GM04503 (cell line): ENCODE measurements around the gene LYRM4.

Experiments
- DNase-seq: peaks from one replicate; pipeline ENCODE4 v3.0.0-alpha.2; 2012; ENCODE audit warnings: low read depth

LYRM4 gene

DNA sequence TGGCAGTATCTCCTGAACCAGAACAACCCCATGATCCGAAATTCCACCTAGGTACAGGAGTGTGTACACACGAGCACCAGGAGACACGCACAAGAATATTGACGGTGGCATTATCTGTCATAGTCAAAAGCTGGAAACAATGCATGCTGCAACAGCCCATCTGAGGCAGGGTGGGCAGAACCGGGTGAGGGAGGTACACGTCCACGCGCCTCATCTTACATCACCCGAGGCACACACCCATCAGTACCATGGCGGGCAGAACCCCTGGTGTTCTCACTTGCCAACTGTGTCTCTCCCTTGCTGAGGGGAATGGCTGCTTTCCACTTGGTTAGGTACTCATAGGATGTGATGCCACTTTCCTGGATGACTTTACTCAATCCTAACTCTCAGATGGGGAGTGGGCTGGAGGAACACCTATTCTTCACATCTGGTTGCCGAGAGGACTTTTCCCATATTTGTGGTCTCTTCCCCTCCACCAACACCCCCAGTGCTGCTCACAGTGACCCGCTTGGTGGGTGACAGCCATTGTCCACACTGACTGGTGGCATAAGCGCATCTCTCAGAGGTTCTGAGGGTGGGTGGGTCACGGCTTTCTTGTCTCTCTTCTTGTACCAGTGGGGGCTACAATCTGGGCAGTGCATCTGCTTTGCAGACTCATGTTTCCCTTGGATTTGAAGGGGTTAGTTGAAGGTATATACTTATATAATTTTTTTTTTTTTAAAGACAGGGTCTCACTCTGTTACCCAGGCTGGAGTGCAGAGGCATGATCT is 162.1 kb downstream of the LYRM4 start:
- DNase-seq: no peak

DNA sequence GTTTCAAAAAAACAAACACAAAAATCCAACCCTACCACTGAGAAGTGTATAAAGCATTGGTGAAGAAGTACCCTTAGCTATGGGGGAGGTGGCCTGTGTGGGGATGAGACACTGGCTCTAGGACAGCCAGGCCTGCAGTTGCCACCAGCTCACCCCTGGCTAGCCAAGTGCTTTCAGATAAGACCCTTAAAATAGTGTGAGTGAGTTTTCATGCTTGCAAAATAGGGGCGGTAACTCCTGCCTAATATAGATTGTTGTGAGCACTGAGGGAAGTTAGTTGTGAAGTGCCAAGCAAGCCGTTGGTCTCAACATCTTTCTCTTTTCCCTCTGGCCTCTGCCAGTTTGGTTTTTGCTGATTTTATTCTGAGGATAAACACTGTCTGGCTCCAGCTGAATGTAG is 164.3 kb downstream of the LYRM4 start:
- no peak for DNase-seq

DNA sequence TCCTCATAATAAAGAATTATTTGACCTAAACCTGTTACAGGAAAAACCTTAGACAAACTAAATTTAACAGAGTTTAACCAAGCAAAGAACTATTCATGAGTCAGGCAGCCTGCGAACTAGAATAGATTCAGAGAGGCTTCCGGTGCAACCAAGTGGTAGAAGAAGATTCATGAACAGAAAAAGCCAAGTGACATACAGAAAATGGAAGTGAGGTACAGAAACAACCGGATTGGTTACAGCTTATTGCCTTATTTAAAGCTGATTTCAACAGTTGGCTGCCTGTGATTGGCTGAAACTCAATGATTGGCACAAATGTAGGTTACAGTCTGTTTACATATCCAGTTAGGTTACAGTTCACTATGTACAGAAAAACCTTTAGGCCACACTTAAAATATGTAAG is 165.5 kb downstream of the LYRM4 start:
- no peak for DNase-seq

DNA sequence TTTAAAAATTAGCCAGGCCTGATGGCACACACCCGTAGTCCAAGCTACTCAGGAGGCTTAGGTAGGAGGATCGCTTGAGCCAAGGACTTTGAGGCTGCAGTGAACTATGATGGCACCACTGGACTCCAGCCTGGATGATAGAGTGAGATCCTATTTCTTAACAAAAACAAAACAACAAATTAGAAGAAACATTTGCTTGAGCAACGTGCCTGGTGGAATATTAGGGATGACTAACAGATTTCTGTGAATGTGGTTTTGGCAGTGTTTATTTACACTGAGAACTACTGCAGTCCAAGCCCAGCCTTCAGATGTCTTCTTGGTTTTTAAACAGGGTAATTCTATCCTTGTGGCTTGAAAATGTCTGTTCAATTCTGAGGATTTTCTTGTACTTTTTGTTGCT is 166.4 kb downstream of the LYRM4 start:
- DNase-seq: peak; percentile 88

DNA sequence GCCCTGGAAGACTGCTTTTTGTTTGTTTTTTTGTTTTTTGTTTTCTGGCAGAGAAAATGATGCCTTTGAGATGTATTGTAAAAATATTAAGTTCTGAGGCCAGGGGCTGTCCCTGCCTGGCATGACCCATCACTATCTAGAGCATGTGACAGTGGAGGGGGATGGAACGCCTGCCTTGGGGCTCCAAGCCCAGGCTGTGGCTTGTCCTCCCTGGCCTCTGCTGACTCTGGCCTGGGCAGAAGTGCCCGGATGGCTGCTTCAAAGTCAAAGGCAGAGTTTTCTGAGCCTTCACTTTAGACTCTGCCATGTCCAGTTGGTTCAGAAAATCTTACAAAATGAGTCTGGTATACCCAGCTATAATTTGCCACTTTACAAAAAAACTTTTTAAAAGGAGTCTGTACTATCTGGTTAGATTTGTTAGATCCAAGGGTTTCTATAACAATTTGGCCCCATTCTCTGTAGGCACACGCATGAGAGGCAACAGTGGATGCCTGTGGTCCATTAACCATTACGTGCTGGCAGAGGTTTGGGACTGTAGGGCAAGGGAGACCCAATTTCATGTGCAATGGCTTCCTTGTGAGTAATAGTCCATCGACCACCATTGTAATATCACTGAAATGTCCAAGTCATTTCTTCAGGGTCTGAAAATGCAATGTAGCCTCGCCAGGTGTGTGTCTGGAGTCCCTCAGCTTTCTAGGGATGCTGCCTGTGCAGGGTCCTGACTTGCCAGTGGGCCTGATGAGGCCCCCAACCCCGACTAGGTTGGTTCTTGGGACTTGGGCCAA is 167.3 kb downstream of the LYRM4 start:
- no peak for DNase-seq

DNA sequence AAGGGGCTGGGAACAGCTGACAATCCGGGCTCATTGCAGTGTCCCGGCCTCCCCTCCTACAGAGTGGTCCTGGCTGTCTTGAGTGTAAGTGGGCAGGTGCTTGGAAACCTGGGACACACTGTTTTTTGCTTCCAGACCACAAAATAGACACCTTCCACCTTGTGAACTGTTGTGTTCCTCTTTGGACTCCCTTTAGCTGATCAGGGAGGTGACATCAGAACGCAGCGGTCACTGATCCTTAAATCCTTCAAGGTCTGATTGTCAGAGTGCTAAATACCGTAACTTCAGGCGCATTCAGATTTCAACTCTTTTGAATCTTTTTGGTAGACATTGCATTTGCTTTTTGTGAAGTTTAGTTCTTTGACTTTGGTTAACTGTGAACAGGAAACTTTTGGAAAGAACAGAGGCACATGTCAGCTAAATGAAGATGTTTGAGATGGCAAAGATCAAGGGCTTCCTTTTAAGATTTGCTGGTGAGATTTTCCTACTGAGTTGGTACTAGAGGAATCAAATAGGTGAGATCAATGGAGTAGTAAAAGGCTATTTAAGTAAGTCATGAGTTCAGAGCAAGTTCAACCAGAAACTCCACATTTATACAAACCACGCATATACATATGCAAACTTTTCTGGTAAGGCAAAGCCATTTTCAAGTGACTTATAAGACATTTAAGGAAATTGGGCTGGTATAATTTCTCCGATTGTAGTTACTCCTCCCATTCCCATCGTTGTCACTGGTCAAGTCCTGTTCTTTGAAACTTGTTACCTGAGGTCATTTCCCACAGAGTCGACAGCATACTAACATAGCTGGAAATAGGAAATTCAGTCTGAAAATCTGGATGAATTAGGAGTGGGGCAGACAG is 169.3 kb downstream of the LYRM4 start:
- DNase-seq: no peak

DNA sequence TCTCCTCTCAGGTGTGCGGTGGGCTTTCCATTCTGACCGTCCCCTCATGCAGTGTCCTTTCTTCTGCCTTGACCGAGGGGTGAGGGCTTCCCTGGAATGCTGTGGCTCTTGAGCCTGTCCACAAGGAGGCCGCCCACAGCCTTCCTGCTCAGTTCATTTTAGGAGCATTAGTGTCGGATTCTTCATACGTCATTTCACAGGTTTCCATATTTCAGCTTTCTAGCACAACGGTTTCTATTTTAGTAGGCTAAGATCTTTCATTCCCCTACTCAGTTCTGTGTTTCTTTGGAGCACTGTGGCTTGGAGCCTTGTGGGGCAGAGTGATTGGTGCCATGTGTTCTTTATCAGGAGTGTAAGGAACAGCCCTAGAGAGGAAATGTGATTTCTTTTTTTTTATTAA is 170.1 kb downstream of the LYRM4 start:
- no peak for DNase-seq

DNA sequence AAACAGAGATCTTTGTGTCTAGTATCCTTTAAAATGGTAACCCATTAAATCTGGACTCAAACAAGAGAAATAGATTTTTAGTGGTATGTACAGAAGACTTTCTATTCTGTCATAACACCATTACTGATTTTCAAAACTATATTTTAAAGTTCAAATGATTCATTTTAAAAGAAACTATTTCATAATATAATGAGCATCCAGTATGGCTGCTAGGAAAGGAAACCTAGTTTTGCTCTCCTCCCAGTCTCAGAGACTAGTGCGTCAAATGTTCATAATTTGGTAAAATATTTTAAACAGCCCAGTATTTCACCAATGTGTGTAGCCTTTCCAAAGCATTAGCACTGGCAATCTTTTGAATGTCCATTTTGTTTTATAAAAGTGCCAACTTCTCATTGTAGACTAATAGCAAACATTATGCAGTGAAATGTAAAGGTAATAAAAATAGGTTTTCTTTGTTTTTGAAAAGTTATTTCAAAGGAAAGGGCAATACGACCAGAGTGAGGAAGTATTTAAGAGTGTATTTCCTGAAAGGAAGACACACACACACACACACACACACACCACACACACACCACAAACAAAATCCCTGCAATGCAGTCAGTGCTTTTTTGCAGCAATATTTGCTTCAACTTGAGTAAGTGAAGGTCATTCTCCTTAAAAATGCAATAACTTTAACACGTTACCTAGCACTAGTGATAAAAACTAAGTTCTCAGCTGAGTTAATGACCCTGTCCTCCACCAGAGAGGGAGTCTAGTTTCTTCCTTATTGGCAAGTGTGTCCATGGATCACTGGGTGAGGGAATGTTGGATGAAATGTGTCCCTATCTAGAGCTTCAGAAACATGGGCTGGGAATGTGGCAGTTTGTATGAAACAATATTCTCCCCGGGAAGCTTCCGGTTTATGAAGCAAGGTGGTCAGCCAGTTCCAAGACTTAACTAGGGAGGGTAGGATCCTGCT is 171.0 kb downstream of the LYRM4 start:
- no peak for DNase-seq

DNA sequence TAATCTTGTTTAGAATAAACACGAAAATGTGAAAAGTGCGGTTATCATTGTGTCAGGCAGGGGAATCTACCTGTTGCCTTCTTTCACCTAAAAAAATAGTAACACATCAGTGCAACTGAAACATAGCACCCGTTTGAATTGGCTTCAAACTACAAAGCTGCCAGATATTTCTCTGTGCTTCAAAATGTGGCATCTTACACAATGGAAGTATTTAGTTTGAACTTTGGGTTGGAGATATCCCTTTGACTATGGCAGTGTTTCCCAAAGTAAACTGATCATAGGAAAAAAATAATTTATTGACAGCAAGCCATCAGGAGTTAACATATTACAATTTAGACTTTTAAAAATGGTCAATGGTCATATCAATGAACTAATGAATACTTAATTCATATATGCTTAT is 172.0 kb downstream of the LYRM4 start:
- DNase-seq: no peak

DNA sequence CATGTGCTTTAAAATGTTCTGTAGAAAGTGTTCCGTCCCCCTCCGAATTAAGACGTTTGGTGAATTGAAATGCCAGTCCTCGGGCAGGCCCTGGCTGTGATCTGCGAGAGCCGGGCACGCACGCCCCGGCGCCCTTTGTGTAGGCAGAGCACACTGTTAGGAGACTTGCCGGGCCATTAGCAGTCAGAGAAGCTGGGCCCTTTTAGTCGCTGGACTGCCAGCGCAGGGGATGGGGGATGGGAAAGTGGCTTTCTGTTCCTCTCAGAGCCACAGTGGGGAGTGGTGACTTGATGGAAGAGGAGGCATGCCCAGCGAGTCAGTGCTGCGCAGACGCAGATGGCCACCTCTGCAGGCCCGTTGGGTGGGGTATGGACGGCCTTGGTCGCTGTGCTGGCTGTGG is 173.4 kb downstream of the LYRM4 start:
- no peak for DNase-seq

DNA sequence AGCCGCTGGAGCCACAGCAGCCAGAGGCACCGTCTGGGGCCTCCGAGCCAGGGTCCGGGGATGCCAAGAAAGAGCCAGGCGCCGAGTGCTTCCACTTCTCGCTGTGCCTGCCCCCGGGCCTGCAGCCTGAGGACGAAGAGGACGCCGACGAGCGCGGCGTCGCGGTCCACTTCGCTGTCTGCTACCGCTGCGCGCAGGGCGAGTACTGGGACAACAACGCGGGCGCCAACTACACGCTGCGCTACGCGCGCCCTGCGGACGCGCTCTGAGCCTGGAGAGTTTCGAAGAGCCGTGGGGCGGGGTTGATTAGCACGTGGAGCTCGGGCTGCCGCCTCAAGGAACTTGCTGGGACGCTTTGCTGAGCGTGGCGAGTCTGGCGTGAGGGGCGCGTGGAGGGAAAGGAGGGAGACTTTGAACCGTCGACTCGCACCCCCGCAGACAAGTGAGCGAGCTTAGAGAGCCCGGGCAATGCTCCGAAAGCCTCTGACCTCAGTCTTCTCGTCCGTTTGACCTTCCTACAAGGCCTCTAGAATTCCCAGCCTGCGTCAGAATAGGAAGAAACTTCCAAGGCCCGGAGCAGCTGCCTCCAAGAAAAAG is 174.4 kb downstream of the LYRM4 start:
- no peak for DNase-seq

DNA sequence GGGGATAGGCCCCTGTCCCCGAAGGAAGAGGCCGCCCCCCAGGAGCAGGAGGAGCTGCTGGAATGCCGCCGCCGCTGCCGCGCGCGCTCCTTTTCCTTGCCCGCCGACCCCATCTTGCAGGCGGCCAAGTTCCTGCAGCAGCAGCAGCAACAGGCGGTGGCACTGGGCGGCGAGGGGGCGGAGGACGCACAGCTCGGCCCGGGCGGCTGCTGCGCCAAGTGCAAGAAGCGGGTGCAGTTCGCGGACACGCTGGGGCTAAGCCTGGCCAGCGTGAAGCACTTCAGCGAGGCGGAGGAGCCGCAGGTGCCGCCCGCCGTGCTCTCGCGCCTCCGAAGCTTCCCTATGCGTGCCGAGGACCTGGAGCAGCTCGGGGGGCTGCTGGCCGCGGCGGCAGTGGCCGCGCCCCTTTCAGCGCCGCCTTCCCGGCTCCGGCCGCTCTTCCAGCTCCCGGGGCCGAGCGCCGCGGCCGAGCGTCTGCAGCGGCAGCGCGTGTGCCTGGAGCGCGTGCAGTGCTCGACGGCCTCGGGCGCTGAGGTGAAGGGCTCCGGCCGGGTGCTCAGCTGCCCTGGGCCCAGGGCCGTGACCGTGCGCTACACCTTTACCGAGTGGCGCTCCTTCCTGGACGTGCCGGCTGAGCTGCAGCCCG is 175.0 kb downstream of the LYRM4 start:
- no peak for DNase-seq

DNA sequence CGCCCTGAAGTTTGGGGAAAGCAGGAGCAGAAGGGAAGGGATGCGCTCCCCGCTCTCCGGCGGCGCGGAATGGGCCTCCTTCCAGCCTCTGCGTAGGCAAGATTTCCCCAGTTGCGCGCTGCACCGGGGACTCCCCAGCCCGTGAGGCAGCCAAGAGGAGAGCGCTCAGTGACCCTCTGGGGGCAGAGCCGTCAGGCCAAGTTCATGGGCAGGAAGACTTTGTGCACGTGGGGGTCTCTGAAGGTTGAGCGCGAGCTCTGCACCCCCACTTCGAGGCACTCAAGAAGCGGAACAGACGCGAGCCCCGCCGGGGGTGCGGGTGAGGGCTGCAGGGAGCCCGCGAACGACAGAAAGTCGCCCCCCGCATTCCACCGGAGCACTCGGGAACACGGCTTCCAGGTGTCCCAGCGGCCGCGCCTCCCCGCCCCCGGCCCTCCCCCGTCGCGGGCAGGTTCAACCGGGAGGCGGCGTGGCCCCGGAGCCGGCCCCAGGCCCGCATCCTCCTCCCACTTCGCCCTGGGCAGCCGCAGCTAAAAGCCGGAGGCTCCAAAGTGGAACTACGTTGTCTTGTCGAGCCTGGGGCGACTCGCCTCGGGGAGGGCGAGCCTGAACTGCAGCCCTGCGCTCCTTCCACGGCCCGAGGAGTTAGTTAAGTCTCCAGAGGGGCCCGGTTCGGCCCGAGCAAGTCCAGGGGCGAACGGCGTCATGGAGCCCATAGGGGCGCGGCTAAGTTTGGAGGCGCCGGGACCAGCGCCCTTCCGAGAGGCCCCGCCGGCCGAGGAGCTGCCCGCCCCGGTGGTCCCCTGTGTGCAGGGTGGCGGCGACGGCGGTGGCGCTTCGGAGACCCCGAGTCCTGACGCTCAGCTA is 175.7 kb downstream of the LYRM4 start, which contains the start of gene PPP1R3G:
Gene PPP1R3G, plus strand, starts transcription at position 561 of the 867 bp plus-strand sequence. Its CDS starts 145 bp downstream, at position 706.
- DNase-seq: no peak

DNA sequence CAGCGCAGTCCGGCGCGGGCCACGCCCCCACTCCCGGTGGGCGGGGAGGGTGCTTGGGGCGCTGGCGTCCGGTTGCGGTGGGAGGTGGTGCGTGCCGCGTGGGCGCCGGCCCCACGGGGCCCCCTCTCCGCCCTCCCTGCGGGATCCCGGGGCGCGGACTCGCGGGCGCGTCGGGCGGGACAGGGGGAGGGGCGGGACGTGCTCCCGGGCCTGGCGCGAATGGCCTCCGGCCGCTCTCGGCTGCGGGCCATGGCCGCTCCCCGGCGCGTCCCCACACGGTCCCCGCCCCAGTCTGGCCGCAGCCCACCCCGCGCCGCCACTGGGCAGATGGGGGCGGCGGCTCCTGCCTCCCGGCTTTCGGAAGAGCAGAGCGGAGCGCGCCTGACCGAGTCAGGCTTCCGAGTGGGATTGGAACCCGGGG is 176.4 kb downstream of the LYRM4 start:
- no peak for DNase-seq

DNA sequence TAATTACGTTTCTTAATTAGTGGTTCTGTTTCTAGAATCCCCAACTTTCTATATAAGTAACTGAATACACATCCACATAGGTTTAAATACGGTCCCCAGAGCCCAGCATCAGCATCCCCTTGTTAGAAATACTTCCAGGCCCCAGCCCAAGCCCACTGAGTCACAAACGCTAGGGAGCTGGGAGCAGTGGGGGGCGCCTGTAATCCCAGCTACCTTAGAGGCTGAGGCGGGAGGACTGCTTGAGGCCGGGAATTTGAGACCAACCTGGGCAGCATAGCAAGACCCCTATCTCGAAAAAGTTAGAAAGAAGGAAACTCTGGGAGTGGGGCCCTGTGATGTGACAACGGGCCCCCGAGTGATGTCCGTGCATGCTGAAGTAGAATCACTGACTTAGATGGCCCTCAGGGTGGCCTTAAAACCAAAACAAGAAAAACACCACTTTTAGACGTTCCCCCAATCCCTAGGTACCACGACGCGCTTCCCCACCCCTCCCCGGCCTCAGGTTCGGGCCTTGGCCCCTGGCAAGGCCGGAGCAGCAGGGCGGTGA is 176.9 kb downstream of the LYRM4 start:
- DNase-seq: no peak

DNA sequence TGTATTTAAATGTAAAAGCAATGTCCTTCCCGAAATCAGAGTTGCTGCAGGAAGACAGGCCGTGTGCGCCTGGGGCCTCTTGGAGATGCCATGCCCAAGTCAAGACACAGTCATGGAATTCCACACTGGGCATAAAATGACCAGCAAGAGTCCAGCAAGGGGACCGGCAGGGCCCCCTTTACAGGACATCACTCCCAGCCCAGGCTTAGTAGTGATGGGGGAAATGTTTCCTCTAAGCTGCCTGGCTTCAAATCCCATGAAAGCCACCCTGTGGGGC is 177.5 kb downstream of the LYRM4 start:
- DNase-seq: no peak

DNA sequence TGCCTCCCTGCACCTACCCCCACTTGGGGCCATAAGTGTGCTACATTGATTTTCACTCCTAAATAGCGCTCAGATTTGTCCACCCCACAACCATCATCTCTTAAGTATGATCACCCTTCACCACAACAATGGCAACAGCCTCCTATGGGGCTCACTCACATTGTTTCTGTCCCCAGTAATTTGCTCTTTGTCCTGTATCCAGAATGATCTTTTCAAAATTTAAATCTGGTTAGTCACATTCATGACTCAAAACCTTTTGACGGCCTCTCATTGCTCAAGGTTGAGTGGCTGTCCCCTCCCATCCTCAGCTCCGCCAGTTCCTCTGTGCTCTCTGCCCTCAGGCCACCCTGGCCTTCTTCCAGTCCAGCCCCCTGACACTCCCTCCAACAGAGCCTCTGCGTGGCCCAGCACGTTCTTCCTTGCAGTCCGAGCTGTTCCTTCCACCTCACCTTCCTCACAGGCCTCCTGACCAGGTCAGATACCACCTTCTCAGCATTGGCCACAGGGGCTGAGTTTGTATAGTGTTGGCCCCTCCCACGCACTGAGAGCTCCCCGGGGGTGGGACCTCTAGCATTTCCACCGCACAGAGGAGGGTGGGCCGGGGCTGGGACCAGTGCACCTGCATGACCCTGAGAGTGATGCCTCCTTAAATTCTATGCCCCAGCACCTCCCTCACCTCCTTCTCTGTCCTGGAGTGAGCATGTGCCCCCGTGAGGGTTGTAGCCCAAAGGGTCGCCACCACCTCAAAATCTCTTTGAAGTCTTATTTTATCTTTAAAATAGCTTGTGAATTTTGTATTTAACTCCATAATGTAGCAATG is 178.1 kb downstream of the LYRM4 start:
- DNase-seq: peak; percentile 83

DNA sequence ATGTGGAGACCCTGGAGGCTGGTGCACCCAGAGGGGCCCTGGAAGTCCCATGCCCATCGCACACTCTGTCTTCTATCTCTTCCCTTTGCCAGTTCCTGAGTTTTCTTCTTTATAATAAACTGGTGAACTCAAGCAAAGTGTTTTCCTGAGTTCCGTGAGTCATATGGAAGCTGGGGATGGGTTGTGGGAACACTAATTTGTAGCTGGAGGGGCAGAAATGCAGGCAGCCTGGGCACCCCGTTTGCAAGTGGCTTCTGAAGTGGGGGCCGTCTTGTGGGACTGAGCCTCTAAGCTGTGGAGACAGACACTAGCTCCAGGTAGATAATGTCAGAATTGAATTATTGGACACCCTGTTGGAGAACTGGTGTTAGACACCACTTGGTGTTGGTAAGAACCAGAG is 178.8 kb downstream of the LYRM4 start:
- no peak for DNase-seq
